K562 treated with DMSO at 1 percent for 24 hours (cell line): ENCODE results near the gene MID2. TPM values are rescaled to one million over a fixed set of nuclear protein-coding genes. Genes with fewer than 3 reads are reported as not detected.

Experiments used
- total RNA-seq: library from RNA; unstranded; fragments of 300-600 nt; gene quantifications from 2 replicates; pipeline ENCODE4 v1.2.3, GENCODE V29; 2022; ENCODE audit warnings: low read depth; ENCODE audit not compliant: insufficient read depth

Gene MID2, protein sequence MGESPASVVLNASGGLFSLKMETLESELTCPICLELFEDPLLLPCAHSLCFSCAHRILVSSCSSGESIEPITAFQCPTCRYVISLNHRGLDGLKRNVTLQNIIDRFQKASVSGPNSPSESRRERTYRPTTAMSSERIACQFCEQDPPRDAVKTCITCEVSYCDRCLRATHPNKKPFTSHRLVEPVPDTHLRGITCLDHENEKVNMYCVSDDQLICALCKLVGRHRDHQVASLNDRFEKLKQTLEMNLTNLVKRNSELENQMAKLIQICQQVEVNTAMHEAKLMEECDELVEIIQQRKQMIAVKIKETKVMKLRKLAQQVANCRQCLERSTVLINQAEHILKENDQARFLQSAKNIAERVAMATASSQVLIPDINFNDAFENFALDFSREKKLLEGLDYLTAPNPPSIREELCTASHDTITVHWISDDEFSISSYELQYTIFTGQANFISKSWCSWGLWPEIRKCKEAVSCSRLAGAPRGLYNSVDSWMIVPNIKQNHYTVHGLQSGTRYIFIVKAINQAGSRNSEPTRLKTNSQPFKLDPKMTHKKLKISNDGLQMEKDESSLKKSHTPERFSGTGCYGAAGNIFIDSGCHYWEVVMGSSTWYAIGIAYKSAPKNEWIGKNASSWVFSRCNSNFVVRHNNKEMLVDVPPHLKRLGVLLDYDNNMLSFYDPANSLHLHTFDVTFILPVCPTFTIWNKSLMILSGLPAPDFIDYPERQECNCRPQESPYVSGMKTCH
- total RNA-seq = not detected in 2 replicates

DNA sequence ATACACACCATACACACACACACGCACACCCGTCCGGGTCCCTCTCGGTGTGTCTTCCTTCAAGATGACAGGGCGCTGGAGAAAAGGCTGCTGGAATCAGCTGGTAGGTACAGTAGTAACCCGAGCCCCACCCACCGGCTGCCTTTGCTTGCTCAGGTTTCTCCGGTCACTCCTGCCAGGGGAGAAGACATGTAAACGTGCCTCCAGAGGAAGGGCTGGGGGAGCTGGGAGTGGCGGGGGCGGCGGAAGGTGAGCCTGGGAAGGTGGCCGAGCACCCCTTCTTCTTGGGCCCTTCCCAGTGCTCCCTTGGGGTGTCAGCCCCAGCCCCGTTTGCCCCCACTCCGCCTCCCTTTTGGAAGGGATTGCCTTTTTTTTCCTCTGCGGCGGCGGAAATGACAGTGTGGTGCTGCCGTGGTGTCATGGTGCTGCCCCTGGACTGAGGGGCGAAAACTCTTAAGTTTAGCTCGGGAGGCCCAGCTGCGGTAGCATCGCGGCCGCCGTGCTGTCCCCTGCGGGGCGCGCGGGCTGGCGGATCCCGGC is at the start of gene MID2:
Gene MID2, plus strand, starts transcription at position 169 of the 540 bp plus-strand sequence. CDS start 561 bp downstream, outside the sequence.

GRCh38 chrX:107777536-107777832 is 48.2 kb upstream of the MID2 start, which contains the start of gene NCBP2L:
Gene NCBP2L, plus strand, starts transcription at chrX:107777733. Its CDS starts 16,488 bp downstream, at chrX:107794221.

Other genes starting within 250 kb of the MID2 start
- 51.6 and 56.7 TPM in 2 replicates for gene PRPS1, start 197.4 kb upstream of the MID2 start, total RNA-seq
- 12.3 and 15.0 TPM in 2 replicates for gene TSC22D3, start 50.1 kb upstream of the MID2 start, total RNA-seq
- not detected in 2 replicates for gene NCBP2L, start 48.1 kb upstream of the MID2 start, total RNA-seq
- not detected in 2 replicates for gene TEX13B, start 156.5 kb downstream of the MID2 start, total RNA-seq
- not detected in 2 replicates for gene VSIG1, start 219.2 kb downstream of the MID2 start, total RNA-seq